PC-3 (cell line): ENCODE results near the gene TMEM273. TPM values are rescaled to one million over a fixed set of nuclear protein-coding genes. Genes with fewer than 3 reads are reported as not detected.

Source experiments
- ATAC-seq: fragments of 200-7000 bp; cut with Tn5 transposase; 2 replicates; pipeline ENCODE4 v1.9.1; 2020; ENCODE audit warnings: mild to moderate bottlenecking, moderate library complexity
- BruUV-seq: library from RNA; stranded (reverse); fragments of 400-500 nt; replicated peaks from 2 replicates; lab custom pipeline; 2021; lab: Mats Ljungman, UMichigan
- CTCF ChIA-PET: fragments of 300-600 bp; sonication (Branson Sonifier 250); formaldehyde crosslinking; loops from one replicate; lab custom pipeline; 2022; ENCODE audit warnings: antibody characterized with exemption; lab: Charles Lee
- POLR2A ChIA-PET: fragments of 300-600 bp; sonication (Branson Sonifier 250); formaldehyde crosslinking; loops from one replicate; lab custom pipeline; 2022; ENCODE audit warnings: antibody characterized with exemption; ENCODE audit not compliant: unreplicated experiment; lab: Charles Lee
- DNase-seq: peaks from one replicate; pipeline ENCODE4 v3.0.0-alpha.2; 2015
- H2AFZ ChIP-seq: fragments of 300-600 bp; sonication (generic); 2 replicates; pipeline ENCODE4 v1.6.0; 2016; ENCODE audit warnings: antibody characterized with exemption, low read length
- H3F3A ChIP-seq: fragments of 300-600 bp; sonication (generic); one replicate; pipeline ENCODE4 v1.6.0; 2017; ENCODE audit warnings: antibody characterized with exemption, low read length, control low read depth, mild to moderate bottlenecking; ENCODE audit not compliant: unreplicated experiment
- H3K27ac ChIP-seq: fragments of 300-600 bp; sonication (generic); 2 replicates; pipeline ENCODE4 v1.5.1; 2016; ENCODE audit warnings: mild to moderate bottlenecking, low read length
- H3K27me3 ChIP-seq: fragments of 300-600 bp; sonication (generic); 2 replicates; pipeline ENCODE4 v1.6.1; 2016; ENCODE audit warnings: low read length, mixed read lengths
- H3K36me3 ChIP-seq: fragments of 300-600 bp; sonication (generic); 2 replicates; pipeline ENCODE4 v1.6.1; 2016; ENCODE audit warnings: low read depth, mixed run types, low read length, mixed read lengths
- H3K4me1 ChIP-seq: fragments of 300-600 bp; sonication (generic); 2 replicates; pipeline ENCODE4 v1.5.1; 2016; ENCODE audit warnings: low read length; ENCODE audit not compliant: insufficient read depth
- H3K4me2 ChIP-seq: fragments of 300-600 bp; sonication (generic); 2 replicates; pipeline ENCODE4 v1.6.0; 2016; ENCODE audit warnings: low read length
- H3K4me3 ChIP-seq: fragments of 300-600 bp; sonication (generic); 2 replicates; pipeline ENCODE4 v1.5.1; 2016; ENCODE audit warnings: mild to moderate bottlenecking, low read length, mixed read lengths
- H3K79me2 ChIP-seq: fragments of 300-600 bp; sonication (generic); 2 replicates; pipeline ENCODE4 v1.6.1; 2017; ENCODE audit warnings: low read length, mixed read lengths
- H3K9ac ChIP-seq: fragments of 300-600 bp; sonication (generic); 2 replicates; pipeline ENCODE4 v1.6.0; 2016; ENCODE audit warnings: mild to moderate bottlenecking, low read length
- H3K9me2 ChIP-seq: fragments of 300-600 bp; sonication (generic); replicated peaks from 2 replicates; pipeline ENCODE4 v1.6.1; 2016; ENCODE audit warnings: mixed run types, low read length, mixed read lengths
- H3K9me3 ChIP-seq: fragments of 300-600 bp; sonication (generic); 2 replicates; pipeline ENCODE4 v1.6.1; 2016; ENCODE audit warnings: low read length, mixed read lengths
- H4K20me1 ChIP-seq: fragments of 300-600 bp; sonication (generic); 2 replicates; pipeline ENCODE4 v1.6.1; 2016; ENCODE audit warnings: low read length, mixed read lengths
- CTCF ChIP-seq: fragments of 300-600 bp; sonication (generic); conservative IDR thresholded peaks from 2 replicates; pipeline ENCODE4 v1.5.1; 2017; ENCODE audit warnings: antibody characterized with exemption, low read depth, mild to moderate bottlenecking, low read length
- EZH2 ChIP-seq: fragments of 300-600 bp; sonication (generic); IDR thresholded peaks from one replicate; pipeline ENCODE4 v1.6.1; 2017; ENCODE audit warnings: antibody characterized with exemption, mild to moderate bottlenecking, low read length; ENCODE audit not compliant: unreplicated experiment
- EZH2phosphoT487 ChIP-seq: fragments of 300-600 bp; sonication (generic); IDR thresholded peaks from 2 replicates; pipeline ENCODE4 v1.6.1; 2018; ENCODE audit warnings: mild to moderate bottlenecking, antibody characterized with exemption, low read length, borderline replicate concordance
- intact Hi-C: fragments of 100-400 bp; cut with micrococcal nuclease; formaldehyde crosslinking; loops from 2 replicates; pipeline ENCODE4 v1.9.0; 2023
- total RNA-seq: library from RNA; depleted of rRNA; stranded (reverse); fragments of >200 nt; gene quantifications from 2 replicates; pipeline ENCODE4 v1.2.3, GENCODE V29; 2014

The TMEM273 gene
- total RNA-seq, 1 experiment from 2014 or later: not detected

- H3K4me3 ChIP-seq: no peak overlapping the region
- ATAC-seq (no peak), DNase-seq (no peak)
- no peaks in the 10 kb centered on the region for H3K36me3 ChIP-seq
- no peak overlapping the region for H3K9ac ChIP-seq
- no peaks in the 10 kb centered on the region for H3K79me2 ChIP-seq
- no peaks in the 10 kb centered on the region for H3K9me2 ChIP-seq
- no peak overlapping the region for H2AFZ ChIP-seq
- no peaks in the 10 kb centered on the region for H4K20me1 ChIP-seq
- H3F3A ChIP-seq: no peaks in the 10 kb centered on the region
- TF ChIP-seq EZH2: no peak
- TF ChIP-seq EZH2phosphoT487: no peak
- TF ChIP-seq CTCF: no peak
- no peaks in the 10 kb centered on the region for H3K9me3 ChIP-seq
- BruUV-seq: no TSS peak
- intact Hi-C loops: no loop called here
- ChIA-PET POLR2A (no interaction called here), CTCF (no interaction called here)
- no peaks in the 10 kb centered on the region for H3K4me1 ChIP-seq
- H3K27me3 ChIP-seq: peaks cover 89% of the 10 kb centered on the region
- H3K27ac ChIP-seq: no peak overlapping the region
- no peak overlapping the region for H3K4me2 ChIP-seq
Observed at GRCh38 chr10:49153971-49154370, 34.2 kb downstream of the TMEM273 start.

GRCh38 chr10:49153115-49153514 lies 35.1 kb downstream of the TMEM273 start:
- no peaks in the 10 kb centered on the region for H3K36me3 ChIP-seq
- no peaks in the 10 kb centered on the region for H3K9me3 ChIP-seq
- CTCF ChIA-PET: no interaction called here
- peaks cover 85% of the 10 kb centered on the region for H3K27me3 ChIP-seq
- no peaks in the 10 kb centered on the region for H3K9me2 ChIP-seq
- no peak overlapping the region for H3K9ac ChIP-seq
- no TSS peak for BruUV-seq
- DNase-seq (no peak), ATAC-seq (no peak)
- intact Hi-C loops: no loop called here
- H3K4me2 ChIP-seq: no peak overlapping the region
- no peaks in the 10 kb centered on the region for H3F3A ChIP-seq
- no peak overlapping the region for H3K27ac ChIP-seq
- no peaks in the 10 kb centered on the region for H3K79me2 ChIP-seq
- H2AFZ ChIP-seq: no peak overlapping the region
- POLR2A ChIA-PET: no interaction called here
- H3K4me1 ChIP-seq: no peaks in the 10 kb centered on the region
- TF ChIP-seq EZH2: peak; percentile 32
- no peak for TF ChIP-seq CTCF
- TF ChIP-seq EZH2phosphoT487: no peak
- no peaks in the 10 kb centered on the region for H4K20me1 ChIP-seq
- no peak overlapping the region for H3K4me3 ChIP-seq

GRCh38 chr10:49152663-49153062 lies 35.5 kb downstream of the TMEM273 start:
- no peaks in the 10 kb centered on the region for H3K9me2 ChIP-seq
- no peak overlapping the region for H3K27ac ChIP-seq
- ATAC-seq (no peak), DNase-seq (no peak)
- peaks cover 81% of the 10 kb centered on the region for H3K27me3 ChIP-seq
- no peak overlapping the region for H3K9ac ChIP-seq
- no peaks in the 10 kb centered on the region for H3K4me1 ChIP-seq
- H2AFZ ChIP-seq: no peak overlapping the region
- no peaks in the 10 kb centered on the region for H3K9me3 ChIP-seq
- POLR2A ChIA-PET: no interaction called here
- CTCF ChIA-PET: no interaction called here
- BruUV-seq: no TSS peak
- H3K4me2 ChIP-seq: no peak overlapping the region
- no peak for TF ChIP-seq CTCF
- no peak for TF ChIP-seq EZH2
- no peak for TF ChIP-seq EZH2phosphoT487
- no peaks in the 10 kb centered on the region for H3K36me3 ChIP-seq
- intact Hi-C loops: no loop called here
- H4K20me1 ChIP-seq: no peaks in the 10 kb centered on the region
- no peaks in the 10 kb centered on the region for H3F3A ChIP-seq
- H3K79me2 ChIP-seq: no peaks in the 10 kb centered on the region
- no peak overlapping the region for H3K4me3 ChIP-seq
